C4-2B (cell line): Measurements from ENCODE around the gene SRSF4.

Experiments used
- CTCF ChIP-seq: fragments of 450-650 bp; conservative IDR thresholded peaks from 2 replicates; pipeline ENCODE4 v1.5.1; 2017; ENCODE audit warnings: mild to moderate bottlenecking
- ZFX ChIP-seq: fragments of 450-650 bp; IDR thresholded peaks from 2 replicates; pipeline ENCODE4 v1.6.1; 2017

GRCh38 chr1:29223521-29223920, 41.8 kb upstream of the SRSF4 start:
- TF ChIP-seq CTCF: no peak
- no peak for TF ChIP-seq ZFX
